Esophagus (tissue), 2 donors: ENCODE data around the gene CS. TPM values are rescaled to one million over a fixed set of nuclear protein-coding genes. Genes with fewer than 3 reads are reported as not detected.
"Not testable (repeated sequence)": the region's sequence is repeated elsewhere in the genome, so short reads cannot be mapped to it uniquely, and the experiment has no call there.

Experiments
- H3K27ac ChIP-seq, 2 donors: one replicate each; pipeline ENCODE4 v1.5.1; 2013; ENCODE audit warnings: low read depth in 2 of 2, mild to moderate bottlenecking in 2 of 2, inconsistent platforms in 1 of 2, low read length in 1 of 2, moderate library complexity in 1 of 2
- H3K27me3 ChIP-seq, 2 donors: one replicate each; pipeline ENCODE4 v1.6.1; 2013; ENCODE audit warnings: low read length in 2 of 2, control low read depth in 1 of 2, mild to moderate bottlenecking in 1 of 2; ENCODE audit not compliant: insufficient read depth in 2 of 2, control insufficient read depth in 1 of 2
- H3K36me3 ChIP-seq, 2 donors: one replicate each; pipeline ENCODE4 v1.6.1; 2013; ENCODE audit warnings: low read length in 1 of 2; ENCODE audit not compliant: control insufficient read depth in 2 of 2, insufficient read depth in 2 of 2
- H3K4me1 ChIP-seq, 2 donors: one replicate each; pipeline ENCODE4 v1.6.1; 2013; ENCODE audit warnings: low read length in 1 of 2; ENCODE audit not compliant: control insufficient read depth in 2 of 2, insufficient read depth in 2 of 2
- H3K4me3 ChIP-seq, 2 donors: one replicate each; pipeline ENCODE4 v1.5.1; 2013; ENCODE audit warnings: low read length in 2 of 2, mild to moderate bottlenecking in 2 of 2, low read depth in 1 of 2, moderate library complexity in 1 of 2
- H3K9me3 ChIP-seq, 2 donors: one replicate each; pipeline ENCODE4 v1.6.1; 2013; ENCODE audit warnings: mild to moderate bottlenecking in 2 of 2, low read depth in 1 of 2, low read length in 1 of 2, moderate library complexity in 1 of 2; ENCODE audit not compliant: control insufficient read depth in 2 of 2, insufficient read depth in 1 of 2
- WGBS, 2 donors: extraction: QIAGEN DNeasy Blood & Tissue Kit; methylation state at CpG; one replicate each; pipeline ENCODE4 v1.1.7; 2013; 5-methylcytosine and 5-hydroxymethylcytosine counted together
- polyA plus RNA-seq, 2 donors: library from polyadenylated mRNA; stranded (reverse); fragments of 200-250 nt; gene quantifications; one replicate each; pipeline ENCODE4 v1.2.3, GENCODE V29; 2013
- donor health status: healthy with polysubstance abuse.
- donor health status: Bipolar disorder and iron deficiency.

CS gene
- polyA plus RNA-seq, 2 donors = 53.7 to 98.0 TPM

- Histone ChIP-seq H3K36me3 (peaks cover 0 to 5% of the 10 kb centered on the region in 2 donors), H3K4me3 (peak within 1 kb of the TSS; percentile 66 to 87), H3K4me1 (peaks cover 0 to 3% of the 10 kb centered on the region in 2 donors), H3K27me3 (no peaks in the 10 kb centered on the region), H3K9me3 (no peaks in the 10 kb centered on the region), H3K27ac (peak within 1 kb of the TSS; percentile 93 to 96)
- 0% methylated on average over 62 to 68 of the region's 68 CpGs for WGBS, 2 donors
Measured at GRCh38 chr12:56266693-56267442, 33.3 kb downstream of the CS start, which contains the start of gene COQ10A. Gene COQ10A (plus strand): TSS chr12:56266942. CDS start chr12:56267119, 177 bp downstream.

- Histone ChIP-seq H3K4me3 (peak overlapping the region; percentile 66 to 87), H3K27ac (peak overlapping the region; percentile 93 to 96)
- not testable (repeated sequence) for H3K36me3 ChIP-seq, H3K4me1 ChIP-seq, H3K27me3 ChIP-seq, H3K9me3 ChIP-seq
- WGBS, 2 donors = 54% methylated on average over 16 of the region's 16 CpGs
Measured at GRCh38 chr12:56266068-56266692, 34.0 kb downstream of the CS start.

- not testable (repeated sequence) for H3K4me3 ChIP-seq, H3K27me3 ChIP-seq, H3K9me3 ChIP-seq, H3K36me3 ChIP-seq, H3K4me1 ChIP-seq, H3K27ac ChIP-seq
- 91 to 93% methylated on average over 7 of the region's 7 CpGs for WGBS, 2 donors
Measured at GRCh38 chr12:56262955-56263354, 37.2 kb downstream of the CS start.

- Histone ChIP-seq H3K4me1 (peaks cover 0 to 6% of the 10 kb centered on the region in 2 donors), H3K9me3 (no peaks in the 10 kb centered on the region), H3K36me3 (no peaks in the 10 kb centered on the region), H3K4me3 (no peak overlapping the region), H3K27me3 (no peaks in the 10 kb centered on the region), H3K27ac (no peak overlapping the region)
- WGBS, 2 donors = 78 to 79% methylated on average over 5 of the region's 5 CpGs
Measured at GRCh38 chr12:56261503-56262232, 38.5 kb downstream of the CS start.

- WGBS, 2 donors = 92% methylated on average over 3 of the region's 3 CpGs
- Histone ChIP-seq H3K9me3 (no peaks in the 10 kb centered on the region), H3K4me1 (peaks cover 0 to 6% of the 10 kb centered on the region in 2 donors), H3K27ac (no peak overlapping the region), H3K36me3 (no peaks in the 10 kb centered on the region), H3K27me3 (no peaks in the 10 kb centered on the region), H3K4me3 (no peak overlapping the region)
Measured at GRCh38 chr12:56260921-56261320, 39.2 kb downstream of the CS start.

GRCh38 chr12:56260380-56260779, 39.8 kb downstream of the CS start:
- no peaks in the 10 kb centered on the region for H3K9me3 ChIP-seq
- WGBS, 2 donors = 91 to 93% methylated on average over 8 of the region's 8 CpGs
- no peak overlapping the region for H3K4me3 ChIP-seq
- peaks cover 0 to 6% of the 10 kb centered on the region in 2 donors for H3K4me1 ChIP-seq
- H3K36me3 ChIP-seq = peaks cover 4 to 5% of the 10 kb centered on the region in 2 donors
- no peaks in the 10 kb centered on the region for H3K27me3 ChIP-seq
- H3K27ac ChIP-seq = no peak overlapping the region

GRCh38 chr12:56258820-56259183, 41.3 kb downstream of the CS start:
- Histone ChIP-seq H3K27me3 (no peaks in the 10 kb centered on the region), H3K36me3 (peaks cover 10 to 12% of the 10 kb centered on the region in 2 donors), H3K4me3 (peak overlapping the region; percentile 85), H3K27ac (peak overlapping the region; percentile 82 to 85), H3K4me1 (peaks cover 0 to 6% of the 10 kb centered on the region in 2 donors), H3K9me3 (no peaks in the 10 kb centered on the region)
- 9 to 14% methylated on average over 9 of the region's 9 CpGs for WGBS, 2 donors

GRCh38 chr12:56258068-56258819, 41.9 kb downstream of the CS start, which contains the start of gene ANKRD52:
Gene ANKRD52 (minus strand): TSS chr12:56258384. CDS start chr12:56258269, 115 bp downstream.
- 1% methylated on average over 47 to 78 of the region's 78 CpGs for WGBS, 2 donors
- peak within 1 kb of the TSS; percentile 85 for H3K4me3 ChIP-seq
- peaks cover 13 to 17% of the 10 kb centered on the region in 2 donors for H3K36me3 ChIP-seq
- H3K27me3 ChIP-seq = no peaks in the 10 kb centered on the region
- peak within 1 kb of the TSS; percentile 82 to 89 for H3K27ac ChIP-seq
- H3K9me3 ChIP-seq = no peaks in the 10 kb centered on the region
- peaks cover 0 to 6% of the 10 kb centered on the region in 2 donors for H3K4me1 ChIP-seq

GRCh38 chr12:56257491-56258067, 42.6 kb downstream of the CS start:
- H3K27ac ChIP-seq = peak overlapping the region; percentile 75 to 89
- peaks cover 20 to 24% of the 10 kb centered on the region in 2 donors for H3K36me3 ChIP-seq
- WGBS, 2 donors = 1% methylated on average over 24 to 27 of the region's 27 CpGs
- H3K27me3 ChIP-seq = no peaks in the 10 kb centered on the region
- peak overlapping the region; percentile 85 for H3K4me3 ChIP-seq
- H3K9me3 ChIP-seq = no peaks in the 10 kb centered on the region
- peaks cover 0 to 6% of the 10 kb centered on the region in 2 donors for H3K4me1 ChIP-seq
